Panc1 (cell line): ENCODE data around the gene ULBP2. TPM values are rescaled to one million over a fixed set of nuclear protein-coding genes. Genes with fewer than 3 reads are reported as not detected.

ENCODE experiments used
- ATAC-seq: fragments of 200-7000 bp; cut with Tn5 transposase; 2 replicates; pipeline ENCODE4 v1.9.1; 2020; ENCODE audit warnings: mild to moderate bottlenecking, moderate library complexity
- BruUV-seq: library from RNA; stranded (reverse); fragments of 400-500 nt; replicated peaks from 2 replicates; lab custom pipeline; 2021; lab: Mats Ljungman, UMichigan
- CTCF ChIA-PET: fragments of 300-600 bp; sonication (Branson Sonifier 250); formaldehyde crosslinking; loops from one replicate; lab custom pipeline; 2022; ENCODE audit warnings: antibody characterized with exemption; lab: Charles Lee
- POLR2A ChIA-PET: fragments of 300-600 bp; sonication (Branson Sonifier 250); formaldehyde crosslinking; loops from one replicate; lab custom pipeline; 2022; ENCODE audit warnings: antibody characterized with exemption; lab: Charles Lee
- DNase-seq: peaks from one replicate; pipeline ENCODE4 v3.0.0-alpha.2; 2010; ENCODE audit warnings: low read depth, low spot score
- H3K27ac ChIP-seq: 2 replicates; pipeline ENCODE4 v1.5.1; 2011; ENCODE audit warnings: mild to moderate bottlenecking, low read length, inconsistent platforms
- H3K27me3 ChIP-seq: fragments of 200-500 bp; sonication (Bioruptor generic); 2 replicates; pipeline ENCODE4 v1.6.0; 2014; ENCODE audit warnings: low read length, inconsistent platforms; ENCODE audit not compliant: control insufficient read depth, insufficient read depth
- H3K36me3 ChIP-seq: fragments of 200-500 bp; sonication (Bioruptor generic); 2 replicates; pipeline ENCODE4 v1.5.1; 2014; ENCODE audit warnings: inconsistent platforms, mild to moderate bottlenecking, low read length, moderate library complexity; ENCODE audit not compliant: control insufficient read depth, insufficient read depth
- H3K4me1 ChIP-seq: 2 replicates; pipeline ENCODE4 v1.5.1; 2011; ENCODE audit warnings: inconsistent platforms, mild to moderate bottlenecking, low read length, moderate library complexity; ENCODE audit not compliant: control insufficient read depth, insufficient read depth
- H3K4me3 ChIP-seq, 2 experiments: 2 replicates each; pipeline ENCODE4 v1.5.1; 2011 to 2012; ENCODE audit warnings: low read depth in 2 of 2, low read length in 2 of 2, mild to moderate bottlenecking in 2 of 2, inconsistent platforms in 1 of 2, moderate library complexity in 1 of 2
- H3K9me3 ChIP-seq: fragments of 200-500 bp; sonication (Bioruptor generic); 2 replicates; pipeline ENCODE4 v1.5.1; 2014; ENCODE audit warnings: low read depth, mild to moderate bottlenecking, inconsistent platforms, low read length, moderate library complexity; ENCODE audit not compliant: control insufficient read depth, insufficient read depth
- POLR2AphosphoS5 ChIP-seq: IDR thresholded peaks from 2 replicates; pipeline ENCODE4 v1.6.1; 2012; ENCODE audit warnings: mild to moderate bottlenecking, low read depth, low read length, moderate library complexity
- SIN3A ChIP-seq: IDR thresholded peaks from 2 replicates; pipeline ENCODE4 v1.6.1; 2012; ENCODE audit warnings: low read depth, mild to moderate bottlenecking, low read length, moderate library complexity, borderline replicate concordance; ENCODE audit not compliant: insufficient read depth
- TCF7L2 ChIP-seq: IDR thresholded peaks from 2 replicates; pipeline ENCODE4 v1.6.1; 2011; ENCODE audit warnings: mild to moderate bottlenecking, low read depth, low read length, inconsistent platforms
- in situ Hi-C: cut with HindIII; loops from 2 replicates; pipeline ENCODE4 v1.10.0; 2016; ENCODE audit warnings: low sequenced_read_pairs, low pct_unique_long_range_greater_than_20kb
- intact Hi-C: fragments of 100-400 bp; cut with micrococcal nuclease; formaldehyde crosslinking; loops from one replicate; pipeline ENCODE4 v1.10.0; 2022; ENCODE audit not compliant: unreplicated experiment
- total RNA-seq: library from RNA; stranded (reverse); gene quantifications from one replicate; pipeline ENCODE4 v1.2.1, GENCODE V29; 2021; ENCODE audit not compliant: unreplicated experiment
- TF ChIP-seq, protein P1 (sequence below): fragments of 450-650 bp; IDR thresholded peaks from 2 replicates; pipeline ENCODE4 v1.5.1; 2017; ENCODE audit warnings: mild to moderate bottlenecking
- TF ChIP-seq, protein P2 (sequence below), 2 experiments: IDR thresholded peaks; 2 replicates each; pipeline ENCODE4 v1.6.1; 2011 to 2012; ENCODE audit warnings: low read depth in 2 of 2, control low read depth in 1 of 2, low read length in 1 of 2, mild to moderate bottlenecking in 1 of 2, moderate library complexity in 1 of 2; ENCODE audit not compliant: insufficient read depth in 1 of 2

Gene ULBP2
- total RNA-seq, 1 experiment from 2014 or later, result 0.69 TPM

DNA sequence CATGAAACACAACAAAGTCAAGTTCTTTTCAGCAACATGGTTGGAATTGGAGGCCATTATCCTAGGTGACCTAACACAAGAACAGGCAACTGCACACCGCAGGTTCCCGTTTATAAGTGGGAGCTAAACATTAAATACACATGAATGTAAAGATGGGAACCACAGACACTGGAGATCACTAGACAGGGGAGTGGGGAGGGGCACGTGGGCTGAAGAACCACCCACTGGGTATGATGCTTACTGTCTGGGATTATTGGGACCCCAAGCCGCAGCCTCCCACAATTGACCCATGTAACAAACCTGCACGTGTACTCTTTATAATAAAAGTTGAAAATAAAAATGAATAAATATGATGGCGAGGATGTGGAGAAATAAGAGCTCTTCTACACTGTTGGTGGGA, 10.3 kb upstream of the ULBP2 start:
- CTCF ChIA-PET, result no interaction called here

DNA sequence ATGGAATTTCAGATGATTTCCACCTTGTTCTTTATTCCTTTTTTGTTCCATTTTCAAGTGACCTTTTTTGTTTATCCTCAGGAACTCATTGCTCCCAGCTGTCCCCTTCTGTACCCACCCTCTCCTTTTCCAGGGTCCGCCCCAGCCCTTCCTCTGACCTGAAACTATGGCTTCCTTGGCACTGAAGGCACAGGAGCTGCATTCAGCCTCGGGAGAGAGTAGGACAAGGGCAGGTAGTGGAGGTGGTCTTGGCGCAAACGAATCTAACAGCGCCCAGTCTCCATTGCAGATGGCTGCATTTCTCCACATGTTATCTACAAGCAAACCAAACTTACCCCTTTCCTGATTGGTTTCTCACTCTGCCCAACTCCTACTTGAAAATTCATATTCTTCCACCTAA, 8.8 kb upstream of the ULBP2 start:
- ChIA-PET CTCF (no interaction called here), POLR2A (no interaction called here)
- TF ChIP-seq SIN3A, result no peak
- TF ChIP-seq, protein P1, sequence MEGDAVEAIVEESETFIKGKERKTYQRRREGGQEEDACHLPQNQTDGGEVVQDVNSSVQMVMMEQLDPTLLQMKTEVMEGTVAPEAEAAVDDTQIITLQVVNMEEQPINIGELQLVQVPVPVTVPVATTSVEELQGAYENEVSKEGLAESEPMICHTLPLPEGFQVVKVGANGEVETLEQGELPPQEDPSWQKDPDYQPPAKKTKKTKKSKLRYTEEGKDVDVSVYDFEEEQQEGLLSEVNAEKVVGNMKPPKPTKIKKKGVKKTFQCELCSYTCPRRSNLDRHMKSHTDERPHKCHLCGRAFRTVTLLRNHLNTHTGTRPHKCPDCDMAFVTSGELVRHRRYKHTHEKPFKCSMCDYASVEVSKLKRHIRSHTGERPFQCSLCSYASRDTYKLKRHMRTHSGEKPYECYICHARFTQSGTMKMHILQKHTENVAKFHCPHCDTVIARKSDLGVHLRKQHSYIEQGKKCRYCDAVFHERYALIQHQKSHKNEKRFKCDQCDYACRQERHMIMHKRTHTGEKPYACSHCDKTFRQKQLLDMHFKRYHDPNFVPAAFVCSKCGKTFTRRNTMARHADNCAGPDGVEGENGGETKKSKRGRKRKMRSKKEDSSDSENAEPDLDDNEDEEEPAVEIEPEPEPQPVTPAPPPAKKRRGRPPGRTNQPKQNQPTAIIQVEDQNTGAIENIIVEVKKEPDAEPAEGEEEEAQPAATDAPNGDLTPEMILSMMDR, result no peak
- TF ChIP-seq, protein P2, sequence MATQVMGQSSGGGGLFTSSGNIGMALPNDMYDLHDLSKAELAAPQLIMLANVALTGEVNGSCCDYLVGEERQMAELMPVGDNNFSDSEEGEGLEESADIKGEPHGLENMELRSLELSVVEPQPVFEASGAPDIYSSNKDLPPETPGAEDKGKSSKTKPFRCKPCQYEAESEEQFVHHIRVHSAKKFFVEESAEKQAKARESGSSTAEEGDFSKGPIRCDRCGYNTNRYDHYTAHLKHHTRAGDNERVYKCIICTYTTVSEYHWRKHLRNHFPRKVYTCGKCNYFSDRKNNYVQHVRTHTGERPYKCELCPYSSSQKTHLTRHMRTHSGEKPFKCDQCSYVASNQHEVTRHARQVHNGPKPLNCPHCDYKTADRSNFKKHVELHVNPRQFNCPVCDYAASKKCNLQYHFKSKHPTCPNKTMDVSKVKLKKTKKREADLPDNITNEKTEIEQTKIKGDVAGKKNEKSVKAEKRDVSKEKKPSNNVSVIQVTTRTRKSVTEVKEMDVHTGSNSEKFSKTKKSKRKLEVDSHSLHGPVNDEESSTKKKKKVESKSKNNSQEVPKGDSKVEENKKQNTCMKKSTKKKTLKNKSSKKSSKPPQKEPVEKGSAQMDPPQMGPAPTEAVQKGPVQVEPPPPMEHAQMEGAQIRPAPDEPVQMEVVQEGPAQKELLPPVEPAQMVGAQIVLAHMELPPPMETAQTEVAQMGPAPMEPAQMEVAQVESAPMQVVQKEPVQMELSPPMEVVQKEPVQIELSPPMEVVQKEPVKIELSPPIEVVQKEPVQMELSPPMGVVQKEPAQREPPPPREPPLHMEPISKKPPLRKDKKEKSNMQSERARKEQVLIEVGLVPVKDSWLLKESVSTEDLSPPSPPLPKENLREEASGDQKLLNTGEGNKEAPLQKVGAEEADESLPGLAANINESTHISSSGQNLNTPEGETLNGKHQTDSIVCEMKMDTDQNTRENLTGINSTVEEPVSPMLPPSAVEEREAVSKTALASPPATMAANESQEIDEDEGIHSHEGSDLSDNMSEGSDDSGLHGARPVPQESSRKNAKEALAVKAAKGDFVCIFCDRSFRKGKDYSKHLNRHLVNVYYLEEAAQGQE (IDR thresholded peaks at IDR 0.05; ENCODE audit: insufficient read depth in 1 of 2, low read depth in 2 of 2, low read length in 1 of 2), result no peak
- no peak for TF ChIP-seq TCF7L2
- TF ChIP-seq POLR2AphosphoS5, result no peak
- no TSS peak for BruUV-seq
- ATAC-seq (no peak), DNase-seq (no peak)
- Histone ChIP-seq H3K27me3 (peaks cover 20% of the 10 kb centered on the region), H3K27ac (no peak overlapping the region), H3K9me3 (no peaks in the 10 kb centered on the region), H3K4me1 (no peaks in the 10 kb centered on the region; the same call in 1 of the 2 replicates), H3K4me3 (no peak overlapping the region), H3K36me3 (no peaks in the 10 kb centered on the region)
- in situ Hi-C loops (no loop called here), intact Hi-C loops (no loop called here)

More for the DNA sequence above, 10.3 kb upstream of the ULBP2 start:
- POLR2A ChIA-PET, result no interaction called here
- in situ Hi-C loops, result no loop called here
- no TSS peak for BruUV-seq
- intact Hi-C loops, result no loop called here
- H3K36me3 ChIP-seq, result no peaks in the 10 kb centered on the region
- ATAC-seq (no peak), DNase-seq (no peak)
- no peak overlapping the region for H3K27ac ChIP-seq
- peaks cover under 1% of the 10 kb centered on the region; the same call in 1 of the 2 replicates for H3K4me1 ChIP-seq
- peaks cover 10% of the 10 kb centered on the region for H3K27me3 ChIP-seq
- no peak overlapping the region for H3K4me3 ChIP-seq
- TF ChIP-seq, protein P1, result no peak
- TF ChIP-seq POLR2AphosphoS5 (no peak), SIN3A (no peak), TCF7L2 (no peak)
- TF ChIP-seq, protein P2 (IDR thresholded peaks at IDR 0.05; ENCODE audit: insufficient read depth in 1 of 2, low read depth in 2 of 2, low read length in 1 of 2), result no peak
- no peaks in the 10 kb centered on the region for H3K9me3 ChIP-seq
